ENCODE measurements around the gene RNF169.
A peak's percentile ranks its signal among the peaks of the same experiment; 100 is the strongest.
"Not testable (repeated sequence)": the region's sequence is repeated elsewhere in the genome, so short reads cannot be mapped to it uniquely, and the experiment has no call there.

The RNF169 gene

DNA sequence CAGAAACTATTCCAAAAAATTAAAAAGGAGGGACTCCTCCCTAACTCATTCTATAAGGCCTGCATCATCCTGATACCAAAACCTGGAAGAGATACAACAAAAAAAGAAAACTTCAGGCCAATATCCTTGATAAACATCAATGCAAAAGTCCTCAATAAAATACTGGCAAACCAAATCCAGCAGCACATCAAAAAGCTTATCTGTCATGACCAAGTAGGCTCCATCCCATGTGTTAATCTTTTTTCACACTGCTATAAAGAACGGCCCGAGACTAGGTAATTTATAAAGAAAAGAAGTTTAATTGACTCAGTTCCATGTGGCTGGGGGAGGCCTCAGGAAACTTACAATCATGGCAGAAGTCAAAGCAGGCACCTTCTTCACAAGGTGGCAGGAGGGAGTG is 76.9 kb downstream of the RNF169 start:
- FAIRE-seq = not testable (repeated sequence)

DNA sequence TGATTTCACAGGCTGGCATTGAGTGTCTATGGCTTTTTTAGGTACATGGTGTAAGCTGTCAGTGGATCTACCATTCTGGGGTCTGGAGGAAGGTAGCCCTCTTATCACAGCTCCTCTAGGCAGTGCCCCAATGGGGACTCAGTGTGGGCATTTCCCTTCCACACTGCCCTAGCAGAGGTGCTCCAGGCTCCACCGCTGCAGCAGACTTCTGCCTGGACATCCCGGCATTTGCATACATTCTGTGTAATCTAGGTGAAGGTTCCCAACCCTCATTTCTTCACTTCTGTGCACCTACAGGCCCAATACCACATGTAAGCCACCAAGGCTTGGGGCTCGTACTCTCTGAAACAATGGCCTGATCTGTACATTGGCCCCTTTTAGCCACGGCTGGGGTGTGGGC is 78.3 kb downstream of the RNF169 start:
- no peak for FAIRE-seq

- FAIRE-seq = no peak
Observed at GRCh38 chr11:74837191-74837590, 88.5 kb downstream of the RNF169 start.

- no peak for FAIRE-seq
Observed at GRCh38 chr11:74838188-74838587, 89.5 kb downstream of the RNF169 start.

GRCh38 chr11:74839446-74839845 is 90.8 kb downstream of the RNF169 start:
- FAIRE-seq = no peak

- no peak for FAIRE-seq
Observed at GRCh38 chr11:74839971-74840370, 91.3 kb downstream of the RNF169 start.

DNA sequence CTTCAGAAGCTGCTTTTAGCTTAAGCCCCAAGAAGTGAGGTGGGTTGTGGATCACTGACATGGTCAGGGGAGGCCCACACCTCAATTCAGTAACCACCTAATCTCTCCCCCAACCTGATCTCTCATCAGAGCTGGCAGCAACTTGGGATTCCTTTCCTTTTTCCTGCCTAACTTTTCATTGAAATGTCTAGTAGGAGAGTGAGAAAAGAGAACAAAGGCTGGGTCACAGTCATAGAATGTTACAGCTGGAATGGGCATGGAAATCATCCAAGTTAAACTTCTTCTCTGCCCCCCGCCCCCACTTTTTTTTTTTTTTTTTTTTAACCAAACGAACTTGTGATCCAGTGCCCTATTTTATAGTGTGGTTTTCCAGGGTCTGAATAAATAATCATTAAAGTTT is 91.8 kb downstream of the RNF169 start:
- no peak for FAIRE-seq

GRCh38 chr11:74842967-74843366 is 94.3 kb downstream of the RNF169 start:
- FAIRE-seq = no peak

- FAIRE-seq = no peak
Observed at GRCh38 chr11:74844072-74844471, 95.4 kb downstream of the RNF169 start.

DNA sequence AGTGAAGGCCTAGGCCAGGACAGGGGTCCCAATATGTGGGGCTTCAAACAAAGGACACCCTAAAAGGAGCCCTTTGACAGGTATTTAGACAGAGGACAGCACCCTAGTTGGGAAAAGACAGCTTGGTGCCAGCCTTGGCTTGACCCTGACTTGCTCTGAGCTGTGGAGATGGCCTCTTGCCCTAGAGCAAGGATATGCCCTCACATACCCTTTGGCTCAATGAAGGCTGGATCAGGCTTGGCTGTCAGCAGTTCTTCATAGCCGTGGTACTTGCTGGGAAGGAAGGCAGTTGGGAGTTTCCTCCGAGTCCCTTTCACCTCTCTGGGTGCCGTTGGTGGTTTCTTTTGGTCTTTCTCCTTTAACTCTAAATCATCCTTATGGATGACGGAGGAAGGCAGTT is 96.2 kb downstream of the RNF169 start:
- no peak for FAIRE-seq

DNA sequence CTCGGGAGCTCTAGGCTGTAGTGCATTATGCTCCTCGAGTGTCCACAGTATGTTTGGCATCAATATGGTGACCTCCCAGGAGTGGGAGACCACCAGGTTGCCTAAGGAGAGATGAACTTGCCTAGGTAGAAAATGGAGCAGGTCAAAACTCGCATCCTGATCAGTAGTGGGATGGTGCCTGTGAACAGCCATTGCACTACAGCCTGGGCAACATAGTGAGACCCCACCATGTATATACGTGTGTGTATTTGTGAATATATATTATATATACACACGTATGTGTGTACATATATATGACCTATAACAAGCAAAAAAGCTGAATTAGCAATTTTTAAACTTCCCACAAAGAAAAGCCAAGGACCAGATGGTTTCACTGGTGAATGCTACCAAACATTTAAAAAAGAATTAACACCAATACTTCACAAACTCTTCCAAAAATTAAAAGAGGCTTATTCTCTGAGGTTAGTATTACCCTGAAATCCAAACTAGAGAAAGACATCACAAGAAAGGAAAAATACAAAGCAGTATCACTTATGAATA is 97.4 kb downstream of the RNF169 start:
- no peak for FAIRE-seq

DNA sequence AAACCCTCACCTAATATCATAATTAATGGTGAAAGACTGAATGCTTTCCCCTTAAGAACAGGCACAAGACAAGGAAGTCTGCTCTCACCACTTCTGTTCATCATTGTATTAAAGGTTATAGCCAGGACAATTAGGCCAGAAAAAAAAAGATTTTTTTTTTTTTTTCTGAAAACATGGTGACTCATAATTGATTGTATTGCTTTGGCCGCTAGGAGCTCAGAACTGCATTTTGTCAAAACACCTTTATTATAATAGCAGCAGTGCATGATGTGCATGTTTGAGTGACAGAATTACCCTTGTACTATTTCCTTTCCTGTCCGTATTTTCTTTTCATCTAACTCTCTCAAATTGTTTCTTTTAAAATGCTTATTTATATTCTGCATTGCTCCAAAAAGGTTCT is 98.1 kb downstream of the RNF169 start:
- FAIRE-seq = no peak

DNA sequence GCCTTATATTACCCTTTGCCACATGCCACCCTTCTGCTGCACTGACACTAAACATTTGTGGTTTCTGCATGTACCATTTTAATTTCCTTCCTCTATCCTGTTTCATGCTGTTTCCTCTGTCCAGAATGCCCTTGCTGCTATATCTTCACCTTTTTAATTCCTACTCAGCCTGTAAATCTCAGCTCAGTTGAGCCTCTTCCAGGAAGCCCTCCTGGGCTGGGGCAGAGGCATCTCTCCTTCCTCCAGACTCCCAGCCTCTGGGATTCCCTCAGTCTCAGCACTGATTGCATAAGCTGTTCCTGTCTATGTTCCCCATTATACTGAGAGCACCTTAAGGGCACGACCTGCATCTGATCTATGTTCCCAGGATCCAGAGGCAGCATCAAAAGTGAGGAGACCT is 98.7 kb downstream of the RNF169 start:
- no peak for FAIRE-seq

- FAIRE-seq = no peak
Observed at GRCh38 chr11:74847895-74848294, 99.2 kb downstream of the RNF169 start.

DNA sequence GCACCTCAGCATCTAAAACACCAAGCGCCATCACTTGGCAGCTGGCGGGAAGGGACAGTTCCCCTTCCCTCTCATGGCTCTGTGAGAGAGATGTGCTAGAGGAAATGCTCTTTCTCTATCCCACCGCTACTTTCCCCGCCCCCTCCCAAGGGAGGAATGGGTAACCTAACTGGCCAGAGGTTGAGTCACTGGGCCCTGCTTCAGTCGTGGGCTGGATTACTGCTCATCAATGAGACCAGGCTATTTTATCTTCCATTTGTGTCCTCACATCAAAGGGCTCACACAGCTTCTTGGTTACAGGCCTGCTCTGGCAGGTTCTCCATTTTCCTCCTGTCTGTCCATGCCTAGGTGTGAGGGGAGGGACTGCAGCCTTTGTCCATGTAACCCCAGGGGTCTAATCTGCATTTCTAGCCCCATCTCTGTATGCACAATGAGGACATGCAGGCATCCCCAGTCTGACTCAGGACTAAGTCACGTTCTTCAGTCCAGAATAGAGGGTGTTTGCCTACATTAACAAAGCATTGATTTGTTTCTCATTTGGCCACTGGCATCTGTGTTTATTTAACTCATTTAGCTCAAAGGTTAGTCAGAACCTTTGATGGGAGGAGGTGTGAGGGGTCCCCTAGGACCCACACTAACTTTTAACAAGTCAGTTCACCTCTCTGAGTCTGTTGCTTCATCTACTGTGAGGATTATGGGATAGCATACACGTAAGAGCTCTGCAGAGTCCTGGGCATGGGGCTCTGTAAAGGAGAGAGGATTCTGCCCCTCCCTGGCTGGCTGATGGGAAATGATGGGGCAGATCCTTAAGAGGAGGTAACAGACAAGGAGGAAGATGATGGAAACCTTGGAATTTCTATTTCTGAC is 101.1 kb downstream of the RNF169 start:
- FAIRE-seq = no peak

DNA sequence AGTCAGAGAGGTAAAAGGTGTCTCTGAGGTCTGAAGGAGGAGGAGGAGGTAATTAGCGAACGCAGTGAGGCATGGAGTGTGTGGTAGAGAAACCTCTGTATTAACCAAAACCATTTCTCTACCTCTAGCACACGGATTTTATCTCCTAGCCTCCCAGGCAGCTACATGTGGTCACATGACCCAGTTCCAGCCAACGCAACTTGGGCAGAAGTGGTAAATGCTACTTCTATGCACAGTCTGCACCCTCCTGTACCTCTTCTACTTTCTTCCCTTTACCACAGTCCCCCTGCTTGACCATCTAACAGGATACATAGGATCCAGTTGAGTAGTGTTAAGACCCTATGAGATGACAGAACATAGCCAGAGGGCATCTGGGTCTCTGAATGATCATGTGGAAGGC is 104.6 kb downstream of the RNF169 start:
- FAIRE-seq = no peak

- FAIRE-seq = no peak
Observed at GRCh38 chr11:74860743-74861142, 112.1 kb downstream of the RNF169 start.

- FAIRE-seq = no peak
Observed at GRCh38 chr11:74863410-74863809, 114.8 kb downstream of the RNF169 start.

GRCh38 chr11:74866557-74866956 is 117.9 kb downstream of the RNF169 start:
- no peak for FAIRE-seq

- peak; percentile 45 for FAIRE-seq
Observed at GRCh38 chr11:74870485-74870884, 121.8 kb downstream of the RNF169 start.

GRCh38 chr11:74871037-74871436 is 122.4 kb downstream of the RNF169 start:
- FAIRE-seq = no peak

- no peak for FAIRE-seq
Observed at GRCh38 chr11:74877132-74877531, 128.5 kb downstream of the RNF169 start.
